ENCODE results near the gene TSPOAP1. TPM values are rescaled to one million over a fixed set of nuclear protein-coding genes. Genes with fewer than 3 reads are reported as not detected.

Gene TSPOAP1
- total RNA-seq, 1 donor from 2014 or later, result 1.3 TPM

- H3K36me3 Mint-ChIP-seq (ENCODE audit: low read depth, unreplicated experiment), result peaks cover 2% of the 10 kb centered on the region
- H3K4me1 Mint-ChIP-seq (ENCODE audit: unreplicated experiment), result peaks cover 28% of the 10 kb centered on the region
- H3K27me3 Mint-ChIP-seq (ENCODE audit: unreplicated experiment), result peaks cover 11% of the 10 kb centered on the region
- no peaks in the 10 kb centered on the region for H3K9me3 Mint-ChIP-seq (ENCODE audit: unreplicated experiment)
- H3K27ac Mint-ChIP-seq (ENCODE audit: unreplicated experiment), result no peak overlapping the region
- H3K4me3 Mint-ChIP-seq (ENCODE audit: unreplicated experiment), result no peak overlapping the region
- no peak for TF ChIP-seq CTCF (IDR thresholded peaks at IDR 0.05; ENCODE audit: unreplicated experiment)
- DNase-seq (ENCODE audit: low spot score), result no peak
Measured at GRCh38 chr17:58354541-58355216, 26.1 kb upstream of the TSPOAP1 start.

GRCh38 chr17:58353389-58353825, 24.8 kb upstream of the TSPOAP1 start:
- H3K36me3 Mint-ChIP-seq (ENCODE audit: low read depth, unreplicated experiment), result peaks cover 8% of the 10 kb centered on the region
- no peak for TF ChIP-seq CTCF (IDR thresholded peaks at IDR 0.05; ENCODE audit: unreplicated experiment)
- H3K4me3 Mint-ChIP-seq (ENCODE audit: unreplicated experiment), result peak overlapping the region; percentile 98
- H3K27me3 Mint-ChIP-seq (ENCODE audit: unreplicated experiment), result peaks cover 11% of the 10 kb centered on the region
- peaks cover 32% of the 10 kb centered on the region for H3K4me1 Mint-ChIP-seq (ENCODE audit: unreplicated experiment)
- no peak for DNase-seq (ENCODE audit: low spot score)
- no peak overlapping the region for H3K27ac Mint-ChIP-seq (ENCODE audit: unreplicated experiment)
- H3K9me3 Mint-ChIP-seq (ENCODE audit: unreplicated experiment), result no peaks in the 10 kb centered on the region

GRCh38 chr17:58352596-58353388, 24.2 kb upstream of the TSPOAP1 start:
- Mint-ChIP-seq H3K27ac (ENCODE audit: unreplicated experiment) (peak overlapping the region; percentile 92), H3K36me3 (ENCODE audit: low read depth, unreplicated experiment) (peaks cover 8% of the 10 kb centered on the region), H3K4me1 (ENCODE audit: unreplicated experiment) (peaks cover 32% of the 10 kb centered on the region), H3K27me3 (ENCODE audit: unreplicated experiment) (peaks cover 11% of the 10 kb centered on the region), H3K4me3 (ENCODE audit: unreplicated experiment) (peak overlapping the region; percentile 98), H3K9me3 (ENCODE audit: unreplicated experiment) (no peaks in the 10 kb centered on the region)
- DNase-seq (ENCODE audit: low spot score), result no peak
- no peak for TF ChIP-seq CTCF (IDR thresholded peaks at IDR 0.05; ENCODE audit: unreplicated experiment)

GRCh38 chr17:58351831-58352595, 23.4 kb upstream of the TSPOAP1 start, which contains the start of gene SUPT4H1:
TSS of gene SUPT4H1 (minus strand) at chr17:58352201. CDS start at chr17:58352135, 66 bp downstream.
- peak; percentile 90 for DNase-seq (ENCODE audit: low spot score)
- Mint-ChIP-seq H3K27ac (ENCODE audit: unreplicated experiment) (peak within 1 kb of the TSS; percentile 99), H3K4me3 (ENCODE audit: unreplicated experiment) (peak within 1 kb of the TSS; percentile 99), H3K36me3 (ENCODE audit: low read depth, unreplicated experiment) (peaks cover 14% of the 10 kb centered on the region), H3K4me1 (ENCODE audit: unreplicated experiment) (peaks cover 32% of the 10 kb centered on the region), H3K9me3 (ENCODE audit: unreplicated experiment) (no peaks in the 10 kb centered on the region), H3K27me3 (ENCODE audit: unreplicated experiment) (peaks cover 11% of the 10 kb centered on the region)
- TF ChIP-seq CTCF (IDR thresholded peaks at IDR 0.05; ENCODE audit: unreplicated experiment), result no peak
